IPS-18a (cell line): Measurements from ENCODE around the gene POTEH.
"Not testable (repeated sequence)": the region's sequence is repeated elsewhere in the genome, so short reads cannot be mapped to it uniquely, and the experiment has no call there.

ENCODE experiments used
- H3K27ac ChIP-seq: one replicate; pipeline ENCODE4 v1.5.1; 2013; ENCODE audit warnings: low read length
- H3K27me3 ChIP-seq: one replicate; pipeline ENCODE4 v1.6.1; 2013; ENCODE audit warnings: mild to moderate bottlenecking, low read length; ENCODE audit not compliant: control insufficient read depth, insufficient read depth
- H3K36me3 ChIP-seq: one replicate; pipeline ENCODE4 v1.6.1; 2013; ENCODE audit warnings: low read depth, low read length; ENCODE audit not compliant: control insufficient read depth
- H3K4me1 ChIP-seq: one replicate; pipeline ENCODE4 v1.6.1; 2013; ENCODE audit warnings: low read depth, low read length; ENCODE audit not compliant: control insufficient read depth
- H3K4me3 ChIP-seq: one replicate; pipeline ENCODE4 v1.5.1; 2013; ENCODE audit warnings: low read length
- H3K9ac ChIP-seq: one replicate; pipeline ENCODE4 v1.6.1; 2013; ENCODE audit warnings: mild to moderate bottlenecking, low read length, moderate library complexity
- H3K9me3 ChIP-seq: one replicate; pipeline ENCODE4 v1.6.1; 2013; ENCODE audit warnings: low read depth, low read length; ENCODE audit not compliant: control insufficient read depth

The POTEH gene

GRCh38 chr22:15689749-15690125 lies at the start of gene POTEH:
POTEH (plus strand) TSS chr22:15690026; CDS start chr22:15690078, 52 bp downstream.
- H3K4me3 ChIP-seq, H3K9me3 ChIP-seq, H3K36me3 ChIP-seq, H3K27ac ChIP-seq, H3K27me3 ChIP-seq, H3K9ac ChIP-seq, H3K4me1 ChIP-seq: not testable (repeated sequence)

GRCh38 chr22:15642288-15642861 lies 47.5 kb upstream of the POTEH start:
- not testable (repeated sequence) for H3K9me3 ChIP-seq, H3K4me1 ChIP-seq, H3K27me3 ChIP-seq, H3K27ac ChIP-seq, H3K4me3 ChIP-seq, H3K9ac ChIP-seq, H3K36me3 ChIP-seq

GRCh38 chr22:15651954-15652353 lies 37.9 kb upstream of the POTEH start:
- H3K36me3 ChIP-seq, H3K9me3 ChIP-seq, H3K4me1 ChIP-seq, H3K27me3 ChIP-seq, H3K27ac ChIP-seq, H3K9ac ChIP-seq, H3K4me3 ChIP-seq: not testable (repeated sequence)

GRCh38 chr22:15652738-15653137 lies 37.1 kb upstream of the POTEH start:
- H3K27me3 ChIP-seq, H3K4me3 ChIP-seq, H3K9me3 ChIP-seq, H3K9ac ChIP-seq, H3K36me3 ChIP-seq, H3K4me1 ChIP-seq, H3K27ac ChIP-seq: not testable (repeated sequence)

DNA sequence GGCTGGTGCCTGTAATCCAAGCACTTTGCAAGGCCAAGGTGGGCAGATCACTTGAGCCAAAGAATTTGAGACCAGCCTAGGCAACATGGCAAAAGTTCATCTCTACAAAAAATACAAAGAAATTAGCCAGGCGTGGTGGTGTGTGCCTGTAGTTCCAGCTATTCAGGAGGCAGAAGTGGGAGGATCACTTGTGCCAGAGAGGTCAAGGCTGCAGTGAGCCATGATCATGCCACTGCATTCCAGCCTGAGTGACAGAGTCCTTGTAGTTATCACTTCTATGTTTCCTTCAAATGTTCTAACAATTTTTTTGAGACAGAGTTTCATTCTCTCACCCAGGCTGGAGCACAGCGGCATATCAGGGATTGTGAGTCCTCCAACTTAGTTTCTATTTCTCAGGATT lies 36.6 kb upstream of the POTEH start:
- not testable (repeated sequence) for H3K27ac ChIP-seq, H3K9me3 ChIP-seq, H3K9ac ChIP-seq, H3K4me1 ChIP-seq, H3K4me3 ChIP-seq, H3K27me3 ChIP-seq, H3K36me3 ChIP-seq

- H3K27ac ChIP-seq, H3K4me1 ChIP-seq, H3K4me3 ChIP-seq, H3K27me3 ChIP-seq, H3K9ac ChIP-seq, H3K36me3 ChIP-seq, H3K9me3 ChIP-seq: not testable (repeated sequence)
Observed at GRCh38 chr22:15661102-15661501, 28.7 kb upstream of the POTEH start.

DNA sequence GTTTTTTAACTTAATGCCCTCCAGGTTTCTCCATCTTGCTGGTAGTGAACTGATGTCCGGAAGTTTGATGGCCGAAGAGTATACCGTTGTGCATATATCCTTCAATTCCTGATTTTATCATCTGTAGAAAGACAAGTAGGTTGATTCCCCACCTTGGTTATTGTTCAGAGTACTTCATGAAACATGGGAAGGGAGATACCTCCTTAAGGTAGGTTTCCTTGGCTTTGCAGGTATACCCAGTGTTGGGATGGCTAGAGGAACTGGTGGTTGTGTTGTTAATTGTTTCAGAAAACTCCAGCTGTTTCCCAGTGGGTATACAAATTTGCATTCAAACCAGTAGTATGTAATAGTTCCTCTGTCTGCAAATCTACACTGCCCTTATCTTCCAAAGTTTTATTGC lies 25.1 kb upstream of the POTEH start:
- H3K4me1 ChIP-seq, H3K27ac ChIP-seq, H3K9ac ChIP-seq, H3K36me3 ChIP-seq, H3K4me3 ChIP-seq, H3K27me3 ChIP-seq, H3K9me3 ChIP-seq: not testable (repeated sequence)

DNA sequence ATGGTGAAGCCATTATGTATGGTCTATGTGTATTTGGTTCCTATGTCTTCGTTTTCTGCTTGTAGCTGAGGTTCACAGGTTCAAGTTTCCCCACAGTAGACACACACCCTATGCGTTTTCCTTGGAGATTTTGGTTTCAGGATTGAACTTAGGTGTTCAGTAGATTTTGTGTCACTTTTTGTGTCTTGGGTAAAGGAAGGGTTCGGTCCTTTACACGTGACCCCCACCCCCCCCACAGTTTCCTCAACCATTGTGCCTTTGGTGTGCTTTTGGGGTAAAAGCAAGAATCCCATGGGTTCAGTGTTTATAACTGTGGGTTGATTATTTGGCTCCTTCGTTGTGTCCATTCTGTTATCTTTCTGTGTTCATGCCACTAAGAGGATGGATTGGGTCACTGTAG lies 24.3 kb upstream of the POTEH start:
- not testable (repeated sequence) for H3K27ac ChIP-seq, H3K4me3 ChIP-seq, H3K27me3 ChIP-seq, H3K9ac ChIP-seq, H3K4me1 ChIP-seq, H3K36me3 ChIP-seq, H3K9me3 ChIP-seq

- not testable (repeated sequence) for H3K36me3 ChIP-seq, H3K4me3 ChIP-seq, H3K27ac ChIP-seq, H3K9ac ChIP-seq, H3K27me3 ChIP-seq, H3K4me1 ChIP-seq, H3K9me3 ChIP-seq
Observed at GRCh38 chr22:15669430-15669829, 20.4 kb upstream of the POTEH start.

- not testable (repeated sequence) for H3K27me3 ChIP-seq, H3K4me3 ChIP-seq, H3K36me3 ChIP-seq, H3K9me3 ChIP-seq, H3K27ac ChIP-seq, H3K9ac ChIP-seq, H3K4me1 ChIP-seq
Observed at GRCh38 chr22:15679702-15680101, 10.1 kb upstream of the POTEH start.

DNA sequence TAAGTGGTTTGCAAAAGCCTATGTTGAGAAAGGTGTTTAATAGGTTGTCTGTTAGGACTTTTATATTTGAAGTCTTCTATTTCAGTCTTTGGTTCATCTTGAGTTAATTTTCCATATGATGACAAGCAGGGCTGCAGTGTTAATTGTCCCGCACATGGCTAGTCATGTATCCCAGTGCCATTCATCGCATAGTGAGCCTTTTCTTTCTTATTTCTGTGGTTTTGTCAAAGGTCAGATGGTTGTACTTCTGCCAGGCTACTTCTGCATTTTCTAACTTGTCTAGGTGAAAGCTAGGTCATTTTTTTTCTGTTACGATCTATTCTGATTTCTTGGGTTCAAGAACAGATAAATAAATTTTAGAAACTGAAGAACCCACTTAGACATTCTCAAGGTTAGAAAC lies 5.7 kb upstream of the POTEH start:
- not testable (repeated sequence) for H3K27ac ChIP-seq, H3K27me3 ChIP-seq, H3K9ac ChIP-seq, H3K4me3 ChIP-seq, H3K36me3 ChIP-seq, H3K9me3 ChIP-seq, H3K4me1 ChIP-seq

DNA sequence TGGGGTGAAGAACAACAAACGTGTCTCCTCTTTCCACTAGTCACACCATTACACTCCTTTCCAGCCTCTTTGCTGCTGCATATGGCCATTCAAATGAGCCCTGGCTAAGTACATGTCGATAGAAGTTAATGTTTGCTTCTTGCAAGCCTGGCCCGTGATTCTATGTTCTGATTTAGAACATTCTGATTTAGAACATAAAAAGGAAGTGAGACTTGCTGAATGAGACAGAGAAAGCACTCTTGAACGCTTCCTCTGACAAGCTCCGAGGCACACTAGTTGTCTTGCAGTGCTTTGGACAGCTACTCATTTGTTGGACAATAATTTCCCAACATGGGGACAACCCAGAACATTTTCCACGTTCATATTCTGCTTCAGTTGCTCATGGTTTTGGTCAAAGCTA lies 5.1 kb upstream of the POTEH start:
- H3K4me3 ChIP-seq, H3K27me3 ChIP-seq, H3K27ac ChIP-seq, H3K36me3 ChIP-seq, H3K9ac ChIP-seq, H3K9me3 ChIP-seq, H3K4me1 ChIP-seq: not testable (repeated sequence)

DNA sequence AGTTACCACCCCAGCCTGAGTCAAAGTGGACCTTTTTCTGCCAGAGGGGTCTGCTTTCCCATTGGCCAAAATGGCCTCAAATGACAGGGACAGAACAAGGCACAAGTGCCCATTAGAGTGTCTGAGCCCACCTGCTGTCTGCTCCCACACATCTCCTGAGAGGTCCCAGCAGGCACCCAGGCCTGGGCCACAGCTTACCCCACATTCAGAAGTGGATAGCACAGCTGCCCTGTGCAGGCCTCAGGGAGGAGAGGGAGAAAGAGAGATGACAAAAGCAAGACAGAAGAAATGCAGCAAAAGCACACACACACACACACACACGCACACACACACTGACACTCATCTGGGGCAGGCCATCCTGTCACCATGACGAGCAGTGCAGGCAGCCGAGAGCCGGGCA lies 4.2 kb upstream of the POTEH start:
- H3K9me3 ChIP-seq, H3K9ac ChIP-seq, H3K27ac ChIP-seq, H3K4me3 ChIP-seq, H3K4me1 ChIP-seq, H3K36me3 ChIP-seq, H3K27me3 ChIP-seq: not testable (repeated sequence)
